GM18517 (cell line): Measurements from ENCODE around the gene NAT9.

Source experiments
- ATAC-seq: cut with Tn5 transposase; IDR thresholded peaks from one replicate; pipeline ENCODE4 v1.9.1; 2021; ENCODE audit warnings: mild to moderate bottlenecking, moderate library complexity; ENCODE audit not compliant: unreplicated experiment

NAT9 gene

GRCh38 chr17:74731347-74731605 is 44.9 kb downstream of the NAT9 start:
- no peak for ATAC-seq

GRCh38 chr17:74730491-74731346 is 45.4 kb downstream of the NAT9 start:
- ATAC-seq, result no peak

DNA sequence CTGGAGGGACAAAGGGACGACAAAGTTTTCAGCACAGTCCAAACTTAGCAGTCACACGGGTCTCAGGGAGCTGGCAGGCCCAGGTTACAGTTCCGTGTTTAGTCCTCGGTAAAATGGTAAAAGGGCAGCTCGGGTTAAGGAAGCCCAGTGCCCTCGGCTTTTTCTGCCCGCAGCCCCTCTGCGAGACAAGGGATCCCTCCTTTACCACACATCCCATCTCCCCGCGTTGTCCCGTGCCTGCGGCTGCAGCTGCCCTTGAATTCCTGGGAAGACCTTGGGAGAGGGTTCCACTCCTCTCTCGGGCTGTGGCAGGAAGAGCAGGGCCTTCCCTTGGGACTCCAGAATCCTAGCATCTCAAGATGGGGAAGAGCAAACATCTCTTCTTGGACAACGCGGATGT is 46.3 kb downstream of the NAT9 start:
- ATAC-seq, result no peak

DNA sequence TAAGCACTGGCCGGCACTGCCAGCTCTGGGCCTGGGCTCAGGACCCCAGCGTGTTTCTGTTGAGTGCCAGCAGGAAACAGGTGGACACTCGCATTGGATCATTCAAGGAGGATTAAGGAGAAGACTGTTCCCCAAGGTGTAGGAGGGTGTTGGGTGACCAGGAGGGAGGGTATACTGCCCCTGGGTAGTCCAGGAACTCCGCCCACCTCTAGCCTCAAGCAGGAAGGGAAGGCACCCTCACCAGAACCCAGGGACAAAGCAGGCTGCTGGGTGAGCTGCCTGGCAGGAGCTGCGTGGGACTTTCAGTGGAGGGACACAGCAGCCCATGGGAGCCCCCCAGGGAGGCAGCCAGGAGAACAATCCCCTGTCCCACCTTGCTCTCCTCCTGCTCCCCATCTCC is 46.8 kb downstream of the NAT9 start:
- no peak for ATAC-seq

GRCh38 chr17:74728702-74729075 is 47.5 kb downstream of the NAT9 start:
- no peak for ATAC-seq

DNA sequence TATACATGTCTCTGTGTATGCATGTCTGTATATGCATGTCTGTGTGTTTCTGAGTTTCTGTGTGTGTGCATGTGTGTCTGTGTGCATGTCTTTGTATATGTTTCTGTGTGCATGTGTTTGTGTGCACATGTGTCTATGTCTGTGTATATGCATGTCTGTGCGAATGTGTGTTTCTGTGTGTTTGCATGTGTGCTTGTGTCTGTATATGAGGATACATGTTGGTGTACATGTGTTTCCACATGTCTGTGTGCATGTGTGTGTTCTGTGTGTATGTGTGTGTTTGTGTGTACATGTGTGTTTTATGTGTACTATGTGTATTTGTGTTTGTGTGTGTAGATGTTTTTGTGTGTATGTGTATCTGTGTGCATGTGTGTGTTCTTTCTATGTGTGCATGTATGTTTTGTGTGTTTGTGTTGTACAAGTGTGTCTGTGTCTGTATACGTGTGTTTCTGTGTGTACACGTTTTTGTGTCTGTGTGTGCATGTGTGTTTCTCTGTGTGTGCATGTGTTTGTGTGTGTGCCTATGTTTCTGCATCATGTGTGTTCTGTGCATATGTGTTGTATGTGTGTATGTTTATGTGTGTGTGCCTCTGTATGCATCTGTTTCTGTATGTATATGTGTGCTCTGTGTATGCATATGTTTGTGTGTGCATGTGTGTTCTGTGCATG is 48.0 kb downstream of the NAT9 start:
- no peak for ATAC-seq

- ATAC-seq, result no peak
Observed at GRCh38 chr17:74725111-74725510, 51.0 kb downstream of the NAT9 start.

- no peak for ATAC-seq
Observed at GRCh38 chr17:74723891-74724290, 52.3 kb downstream of the NAT9 start.

DNA sequence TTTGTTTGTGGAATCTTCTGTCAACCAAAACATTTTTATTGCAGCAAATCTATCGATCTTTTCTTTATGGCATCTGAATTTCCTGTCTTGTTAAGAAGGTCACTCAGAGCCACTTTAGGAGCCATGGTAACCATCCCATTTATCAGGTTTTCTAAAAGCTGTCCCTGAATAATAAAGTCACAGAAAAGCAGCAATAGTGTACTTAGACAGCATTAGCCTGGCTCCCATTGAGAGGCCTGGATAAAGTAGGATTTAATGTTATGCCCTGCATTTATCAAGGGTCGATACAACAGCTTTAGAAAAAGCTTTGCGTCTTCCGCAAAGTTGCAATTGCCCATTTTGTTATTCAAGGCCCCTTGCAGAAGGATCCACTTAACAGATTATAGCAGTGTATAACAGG is 53.4 kb downstream of the NAT9 start:
- ATAC-seq, result no peak
